Endodermal cell (in vitro differentiated cells): ENCODE results near the gene USP31. TPM values are rescaled to one million over a fixed set of nuclear protein-coding genes. Genes with fewer than 3 reads are reported as not detected.
A peak's percentile ranks its signal among the peaks of the same experiment; 100 is the strongest.

Experiments used
- DNase-seq: peaks from one replicate; pipeline ENCODE4 v3.0.0-alpha.2; 2017
- H3K27ac ChIP-seq: 2 replicates; pipeline ENCODE4 v1.5.1; 2013; ENCODE audit warnings: mild to moderate bottlenecking, low read depth, low read length, moderate library complexity
- H3K27me3 ChIP-seq: 2 replicates; pipeline ENCODE4 v1.6.1; 2013; ENCODE audit warnings: mild to moderate bottlenecking, low read length, moderate library complexity; ENCODE audit not compliant: insufficient read depth, control insufficient read depth, poor library complexity, severe bottlenecking
- H3K36me3 ChIP-seq: 2 replicates; pipeline ENCODE4 v1.7.0; 2013; ENCODE audit warnings: mild to moderate bottlenecking, low read length, moderate library complexity; ENCODE audit not compliant: control insufficient read depth, insufficient read depth
- H3K4me1 ChIP-seq: one replicate; pipeline ENCODE4 v1.7.0; 2013; ENCODE audit warnings: low read length; ENCODE audit not compliant: control insufficient read depth, insufficient read depth
- H3K4me3 ChIP-seq: 2 replicates; pipeline ENCODE4 v1.5.1; 2013; ENCODE audit warnings: mild to moderate bottlenecking, low read length, moderate library complexity
- H3K9ac ChIP-seq: 2 replicates; pipeline ENCODE4 v1.6.1; 2013; ENCODE audit warnings: mild to moderate bottlenecking, low read length, moderate library complexity; ENCODE audit not compliant: poor library complexity, severe bottlenecking; ENCODE audit errors: extremely low read depth
- H3K9me3 ChIP-seq: 2 replicates; pipeline ENCODE4 v1.6.1; 2013; ENCODE audit warnings: mild to moderate bottlenecking, low read length, moderate library complexity; ENCODE audit not compliant: control insufficient read depth
- H3K27ac Mint-ChIP-seq: 2 replicates; pipeline ENCODE4 v1.8.0; 2020; ENCODE audit warnings: mixed read lengths
- H3K27me3 Mint-ChIP-seq: 2 replicates; pipeline ENCODE4 v1.8.0; 2021; ENCODE audit warnings: mild to moderate bottlenecking, mixed read lengths; ENCODE audit not compliant: insufficient read depth
- H3K36me3 Mint-ChIP-seq: 2 replicates; pipeline ENCODE4 v1.8.0; 2020; ENCODE audit warnings: low read depth, mixed read lengths
- H3K4me1 Mint-ChIP-seq: 2 replicates; pipeline ENCODE4 v1.8.0; 2020; ENCODE audit warnings: mixed read lengths
- H3K4me3 Mint-ChIP-seq: 2 replicates; pipeline ENCODE4 v1.8.0; 2020; ENCODE audit warnings: mild to moderate bottlenecking, moderate library complexity, mixed read lengths
- H3K9me3 Mint-ChIP-seq: 2 replicates; pipeline ENCODE4 v1.8.0; 2020; ENCODE audit warnings: mild to moderate bottlenecking, mixed read lengths
- CTCF ChIP-seq: fragments of 200-600 bp; sonication (generic); conservative IDR thresholded peaks from 2 replicates; pipeline ENCODE4 v1.5.0; 2021; ENCODE audit warnings: antibody characterized with exemption, mild to moderate bottlenecking
- WGBS, 2 experiments: methylation state at CpG; one replicate each; pipeline versions ENCODE4 v1.1.5 to v1.1.7; 2013; ENCODE audit warnings: missing lambda C conversion rate in 2 of 2, mixed read lengths in 1 of 2; ENCODE audit not compliant: insufficient coverage in 1 of 2, insufficient read length in 1 of 2; 5-methylcytosine and 5-hydroxymethylcytosine counted together
- total RNA-seq, 2 donors: library from RNA; stranded (reverse); fragmentation: NEBNext Ultra II Directional in 1 of 2; extraction: Animal tissue kit (Norgen Biotek cat#: 25700) in 1 of 2; gene quantifications; 2 replicates in 1 of 2; 3 replicates in 1 of 2; pipeline ENCODE4 v1.2.1, GENCODE V29; 2021

Gene USP31
- total RNA-seq, 2 donors from 2014 or later = 19.9 to 22.1 TPM

GRCh38 chr16:23137256-23137655 lies 12.0 kb downstream of the USP31 start:
- H3K27ac ChIP-seq = no peak overlapping the region
- no peak for DNase-seq
- WGBS, 2 experiments = no CpG with 5 or more reads among the region's 2 CpGs
- H3K9ac ChIP-seq = no peak overlapping the region
- H3K27me3 ChIP-seq = no peaks in the 10 kb centered on the region
- Mint-ChIP-seq H3K27ac (no peak overlapping the region), H3K9me3 (peaks cover 4% of the 10 kb centered on the region), H3K4me3 (no peak overlapping the region), H3K4me1 (peaks cover 20% of the 10 kb centered on the region), H3K27me3 (no peaks in the 10 kb centered on the region), H3K36me3 (peaks cover 6% of the 10 kb centered on the region)
- H3K9me3 ChIP-seq = peaks cover 17% of the 10 kb centered on the region
- no peaks in the 10 kb centered on the region for H3K36me3 ChIP-seq
- no peak for TF ChIP-seq CTCF
- H3K4me1 ChIP-seq = peaks cover 2% of the 10 kb centered on the region
- no peak overlapping the region for H3K4me3 ChIP-seq

GRCh38 chr16:23134274-23134673 lies 15.0 kb downstream of the USP31 start:
- Histone ChIP-seq H3K36me3 (no peaks in the 10 kb centered on the region), H3K27me3 (no peaks in the 10 kb centered on the region), H3K4me3 (peak overlapping the region; percentile 4), H3K27ac (no peak overlapping the region), H3K4me1 (peaks cover 8% of the 10 kb centered on the region), H3K9me3 (peaks cover 17% of the 10 kb centered on the region), H3K9ac (no peak overlapping the region)
- Mint-ChIP-seq H3K36me3 (peaks cover 6% of the 10 kb centered on the region), H3K4me3 (no peak overlapping the region), H3K27me3 (no peaks in the 10 kb centered on the region), H3K9me3 (peaks cover 4% of the 10 kb centered on the region), H3K4me1 (peaks cover 28% of the 10 kb centered on the region), H3K27ac (peak overlapping the region; percentile 14)
- WGBS, 2 experiments = 66% methylated on average over 3 of the region's 3 CpGs; no CpG with 5 or more reads in 1 of the 2 experiments
- TF ChIP-seq CTCF = no peak
- DNase-seq = no peak

GRCh38 chr16:23132775-23133463 lies 16.3 kb downstream of the USP31 start:
- H3K9ac ChIP-seq = no peak overlapping the region
- Mint-ChIP-seq H3K27ac (peak overlapping the region; percentile 90), H3K4me3 (no peak overlapping the region), H3K9me3 (peaks cover 4% of the 10 kb centered on the region), H3K36me3 (peaks cover 5% of the 10 kb centered on the region), H3K27me3 (no peaks in the 10 kb centered on the region), H3K4me1 (peaks cover 28% of the 10 kb centered on the region)
- DNase-seq = no peak
- H3K36me3 ChIP-seq = no peaks in the 10 kb centered on the region
- peak overlapping the region; percentile 57 for H3K4me3 ChIP-seq
- 87 to 88% methylated on average over 9 to 11 of the region's 11 CpGs for WGBS, 2 experiments
- no peaks in the 10 kb centered on the region for H3K27me3 ChIP-seq
- peaks cover 8% of the 10 kb centered on the region for H3K4me1 ChIP-seq
- no peak overlapping the region for H3K27ac ChIP-seq
- no peak for TF ChIP-seq CTCF
- peaks cover 17% of the 10 kb centered on the region for H3K9me3 ChIP-seq
